Inflammatory macrophage treated with lipopolysaccharide for 4 hours (primary cell): ENCODE data around the gene KDF1.

ENCODE experiments used
- DNase-seq: peaks from one replicate; pipeline ENCODE4 v3.0.0-alpha.2; 2020

Gene KDF1

GRCh38 chr1:26959722-26960624 is at the start of gene KDF1:
KDF1 (minus strand) TSS chr1:26960468; CDS start chr1:26952380, 8,088 bp downstream.
- no peak for DNase-seq

GRCh38 chr1:27009601-27010197 is 49.4 kb upstream of the KDF1 start:
- no peak for DNase-seq

- no peak for DNase-seq
These were observed 47.8 kb upstream of the KDF1 start for GRCh38 chr1:27007909-27008582.

GRCh38 chr1:27006683-27007082 is 46.4 kb upstream of the KDF1 start:
- no peak for DNase-seq

GRCh38 chr1:27005648-27006496 is 45.6 kb upstream of the KDF1 start:
- no peak for DNase-seq

GRCh38 chr1:27005166-27005530 is 44.9 kb upstream of the KDF1 start:
- DNase-seq = no peak

- DNase-seq = no peak
These were observed 44.4 kb upstream of the KDF1 start for GRCh38 chr1:27004471-27005165.

GRCh38 chr1:27003745-27004470 is 43.6 kb upstream of the KDF1 start:
- no peak for DNase-seq

GRCh38 chr1:27001570-27002360 is 41.5 kb upstream of the KDF1 start:
- peak; percentile 94 for DNase-seq

- peak; percentile 76 for DNase-seq
These were observed 40.7 kb upstream of the KDF1 start for GRCh38 chr1:27000817-27001460.

GRCh38 chr1:27000090-27000816 is 40.0 kb upstream of the KDF1 start:
- DNase-seq = no peak

GRCh38 chr1:26999440-26999987 is 39.2 kb upstream of the KDF1 start:
- DNase-seq = no peak

- DNase-seq = peak; percentile 35
These were observed 38.4 kb upstream of the KDF1 start for GRCh38 chr1:26998429-26999300.

- no peak for DNase-seq
These were observed 36.4 kb upstream of the KDF1 start for GRCh38 chr1:26996665-26997064.

GRCh38 chr1:26996024-26996423 is 35.8 kb upstream of the KDF1 start:
- DNase-seq = no peak

- DNase-seq = no peak
These were observed 34.7 kb upstream of the KDF1 start for GRCh38 chr1:26994787-26995517.
